Breast epithelium (tissue), 3 donors: ENCODE results near the gene TRMT2A.

ENCODE experiments used
- POLR2A ChIP-seq: fragments of 450-650 bp; IDR thresholded peaks from one replicate; pipeline ENCODE4 v1.6.1; 2016; ENCODE audit warnings: antibody characterized with exemption, mild to moderate bottlenecking, moderate library complexity
- TF ChIP-seq, protein P1 (sequence below), 3 donors: fragments of 450-650 bp; IDR thresholded peaks; one replicate each; pipeline ENCODE4 v1.5.1; 2016 to 2017; ENCODE audit warnings: antibody characterized with exemption in 3 of 3, mild to moderate bottlenecking in 3 of 3, moderate library complexity in 3 of 3

DNA sequence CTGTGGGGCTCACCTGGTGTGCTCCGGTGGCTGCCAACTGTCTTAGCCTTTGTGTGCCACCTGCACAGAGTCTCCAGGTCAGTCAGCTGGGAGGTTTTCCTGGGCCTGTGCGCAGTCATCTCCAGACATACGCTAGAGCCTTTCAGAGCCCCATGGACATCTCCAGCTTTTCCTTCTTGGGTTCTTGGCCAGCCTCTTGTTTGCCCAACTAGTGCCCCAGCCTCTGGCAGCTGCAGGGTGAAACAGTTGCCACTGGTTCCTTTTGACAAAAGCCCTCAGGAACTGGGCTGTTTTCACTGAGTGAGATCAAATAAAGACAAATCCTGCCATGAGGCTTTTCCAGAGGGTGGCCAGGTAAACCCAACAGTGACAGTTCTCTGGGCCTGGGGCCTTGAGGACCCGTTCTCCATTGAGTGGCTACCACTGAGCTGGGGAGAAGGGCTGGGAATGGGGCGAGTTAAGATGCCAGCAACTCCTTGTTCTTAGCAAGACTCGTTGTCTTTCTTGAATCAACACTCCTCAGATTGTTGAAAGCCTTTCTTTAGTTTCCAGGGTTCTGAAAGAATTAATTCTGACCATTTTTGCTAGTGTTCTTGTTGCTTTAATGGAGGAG, 17.8 kb downstream of the TRMT2A start:
- TF ChIP-seq, protein P1, sequence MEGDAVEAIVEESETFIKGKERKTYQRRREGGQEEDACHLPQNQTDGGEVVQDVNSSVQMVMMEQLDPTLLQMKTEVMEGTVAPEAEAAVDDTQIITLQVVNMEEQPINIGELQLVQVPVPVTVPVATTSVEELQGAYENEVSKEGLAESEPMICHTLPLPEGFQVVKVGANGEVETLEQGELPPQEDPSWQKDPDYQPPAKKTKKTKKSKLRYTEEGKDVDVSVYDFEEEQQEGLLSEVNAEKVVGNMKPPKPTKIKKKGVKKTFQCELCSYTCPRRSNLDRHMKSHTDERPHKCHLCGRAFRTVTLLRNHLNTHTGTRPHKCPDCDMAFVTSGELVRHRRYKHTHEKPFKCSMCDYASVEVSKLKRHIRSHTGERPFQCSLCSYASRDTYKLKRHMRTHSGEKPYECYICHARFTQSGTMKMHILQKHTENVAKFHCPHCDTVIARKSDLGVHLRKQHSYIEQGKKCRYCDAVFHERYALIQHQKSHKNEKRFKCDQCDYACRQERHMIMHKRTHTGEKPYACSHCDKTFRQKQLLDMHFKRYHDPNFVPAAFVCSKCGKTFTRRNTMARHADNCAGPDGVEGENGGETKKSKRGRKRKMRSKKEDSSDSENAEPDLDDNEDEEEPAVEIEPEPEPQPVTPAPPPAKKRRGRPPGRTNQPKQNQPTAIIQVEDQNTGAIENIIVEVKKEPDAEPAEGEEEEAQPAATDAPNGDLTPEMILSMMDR (IDR thresholded peaks at IDR 0.05), result no peak
- no peak for TF ChIP-seq POLR2A
